Activated CD8-positive, alpha-beta memory T cell treated with anti-CD3 and anti-CD28 coated beads for 36 hours (primary cell): ENCODE measurements around the gene RELN. TPM values are rescaled to one million over a fixed set of nuclear protein-coding genes. Genes with fewer than 3 reads are reported as not detected.
"Not testable (repeated sequence)": the region's sequence is repeated elsewhere in the genome, so short reads cannot be mapped to it uniquely, and the experiment has no call there.

Source experiments
- CTCF ChIA-PET: fragments of 350-600 bp; sonication (Branson Sonifier 250); formaldehyde crosslinking; loops from one replicate; lab custom pipeline; 2021; ENCODE audit warnings: antibody characterized with exemption; lab: Charles Lee
- POLR2A ChIA-PET: fragments of 350-600 bp; sonication (Branson Sonifier 250); formaldehyde crosslinking; loops from one replicate; lab custom pipeline; 2021; ENCODE audit warnings: antibody characterized with exemption; lab: Charles Lee
- total RNA-seq, 2 experiments: library from RNA; stranded (reverse); gene quantifications; one replicate each; pipeline ENCODE4 v1.2.3, GENCODE V29; 2021

RELN gene
- total RNA-seq, 2 experiments from 2014 or later: not detected

GRCh38 chr7:103501206-103501605 lies 488.3 kb downstream of the RELN start:
- ChIA-PET POLR2A (no interaction called here), CTCF (no interaction called here)

DNA sequence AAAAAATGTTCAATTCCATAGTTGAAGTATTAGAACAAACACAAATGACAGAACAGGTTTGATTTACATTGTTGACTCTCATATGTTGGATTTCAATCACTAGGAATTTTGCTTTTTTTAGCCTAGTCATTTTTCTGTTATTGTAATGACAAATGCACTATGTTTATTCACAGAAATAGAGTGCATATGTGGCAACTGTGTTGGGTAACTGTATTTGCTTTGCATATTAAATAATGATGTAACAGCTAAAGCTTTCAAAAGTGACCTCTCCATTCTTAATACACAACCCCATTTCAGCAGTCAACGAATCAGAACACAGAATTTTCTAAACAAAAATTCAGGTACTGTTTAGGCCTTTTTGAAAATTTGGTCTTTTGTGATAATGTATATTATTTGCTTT lies 489.5 kb downstream of the RELN start:
- POLR2A ChIA-PET: no interaction called here
- CTCF ChIA-PET: no interaction called here

DNA sequence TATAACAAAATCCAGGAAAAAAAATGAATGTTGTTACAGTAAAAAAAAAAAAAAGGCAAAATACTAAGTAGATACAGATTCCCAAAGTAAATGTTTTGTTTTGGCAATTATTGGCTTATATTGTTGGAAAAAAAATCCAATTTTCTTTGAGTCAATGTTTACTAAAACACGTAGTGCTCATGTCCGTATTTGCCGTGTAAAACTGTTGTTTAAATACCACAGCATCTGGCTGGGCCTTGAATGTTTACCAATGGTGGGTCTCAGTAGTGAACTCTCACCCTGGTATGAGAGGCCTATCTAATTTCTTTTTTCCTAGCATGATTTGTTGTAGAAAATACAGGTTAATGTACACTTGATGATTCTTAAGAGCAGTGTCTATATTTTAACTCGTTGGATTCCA lies 502.0 kb downstream of the RELN start:
- ChIA-PET CTCF (no interaction called here), POLR2A (no interaction called here)

GRCh38 chr7:103486873-103487272 lies 502.6 kb downstream of the RELN start:
- CTCF ChIA-PET, POLR2A ChIA-PET: not testable (repeated sequence)

- CTCF ChIA-PET: no interaction called here
- POLR2A ChIA-PET: no interaction called here
Measured at GRCh38 chr7:103480771-103481170, 508.7 kb downstream of the RELN start.

DNA sequence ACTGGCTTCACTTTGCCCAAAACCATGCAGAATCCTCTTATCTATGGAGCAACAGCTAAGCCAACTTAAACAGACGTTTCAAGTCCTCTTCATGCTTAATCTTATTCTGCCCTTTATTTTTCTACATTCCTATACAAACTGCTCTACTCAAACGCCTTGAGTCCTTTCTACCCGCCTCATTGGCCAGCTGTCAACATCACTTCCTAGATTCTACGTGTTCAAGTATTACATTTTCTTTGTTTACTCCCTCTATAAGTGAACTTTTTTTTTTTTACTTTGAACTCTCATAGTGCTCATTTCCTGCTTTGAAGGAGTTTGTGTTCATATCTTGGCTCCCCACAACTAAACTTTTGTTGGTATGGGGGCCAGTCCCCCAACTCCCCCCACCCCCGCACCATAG lies 514.5 kb downstream of the RELN start:
- POLR2A ChIA-PET: no interaction called here
- CTCF ChIA-PET: no interaction called here

GRCh38 chr7:103469095-103469948 lies 520.1 kb downstream of the RELN start:
- POLR2A ChIA-PET: no interaction called here
- CTCF ChIA-PET: no interaction called here

GRCh38 chr7:103466814-103467213 lies 522.6 kb downstream of the RELN start:
- CTCF ChIA-PET: no interaction called here

DNA sequence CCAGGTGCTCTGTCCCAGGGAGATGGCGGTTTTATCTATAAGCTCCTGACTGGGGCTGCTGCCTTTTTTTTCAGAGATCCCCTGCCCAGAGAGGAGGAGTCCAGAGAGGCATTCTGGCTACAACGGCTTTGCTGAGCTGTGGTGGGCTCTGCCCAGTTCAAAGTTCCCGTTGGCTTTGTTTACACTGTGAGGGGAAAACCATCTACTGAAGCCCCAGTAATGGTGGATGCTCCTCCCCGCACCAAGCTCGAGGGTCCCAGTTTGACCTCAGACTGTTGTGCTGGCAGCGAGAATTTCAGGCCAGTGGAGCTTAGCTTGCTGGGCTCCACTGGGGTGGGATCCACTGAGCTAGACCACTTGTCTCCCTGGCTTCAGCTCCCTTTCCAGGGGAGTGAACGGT lies 527.1 kb downstream of the RELN start:
- ChIA-PET POLR2A (no interaction called here), CTCF (interaction anchor here (0.6 kb wide), 1 partner anchor 182 kb away, joined by 3 read pairs; no protein-coding TSS in a partner anchor)

More at GRCh38 chr7:103466814-103467213, 522.6 kb downstream of the RELN start:
- POLR2A ChIA-PET: no interaction called here

GRCh38 chr7:103447073-103447960 lies 542.1 kb downstream of the RELN start:
- CTCF ChIA-PET: interaction anchor here (1.1 kb wide), 1 partner anchor 254 kb away, joined by 3 read pairs; no protein-coding TSS in a partner anchor
- POLR2A ChIA-PET: no interaction called here

DNA sequence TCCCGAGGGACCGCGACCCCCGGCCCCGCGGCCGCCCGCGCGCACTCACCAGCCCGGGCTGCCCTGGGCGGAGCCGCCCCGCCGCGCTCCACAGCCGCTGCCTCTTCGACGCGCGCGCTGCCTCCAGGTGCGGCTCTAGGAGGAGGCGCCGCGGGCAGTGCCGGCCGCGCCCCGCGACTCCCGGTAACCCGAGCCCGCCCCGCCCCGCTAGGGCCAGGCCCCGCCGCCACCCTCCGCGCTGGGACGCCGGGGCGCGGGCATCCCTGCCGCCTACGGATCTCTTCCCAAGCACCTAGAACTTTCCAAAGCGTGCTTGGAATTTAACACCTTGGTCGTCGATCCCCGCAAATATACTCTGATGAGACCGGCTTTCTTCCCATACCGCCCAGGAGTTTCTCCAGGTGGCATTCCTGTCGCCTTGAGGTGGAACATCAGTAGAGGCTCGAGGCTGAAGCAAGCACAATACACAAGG lies 543.4 kb downstream of the RELN start, which contains the start of gene SLC26A5:
Gene SLC26A5, minus strand, starts transcription at position 159 of the 472 bp plus-strand sequence. CDS start 24,693 bp downstream, outside the sequence.
- POLR2A ChIA-PET: no interaction called here
- CTCF ChIA-PET: interaction anchor here (0.5 to 1.1 kb wide), 2 partner anchors 49 to 256 kb away, joined by 3 to 4 read pairs; no protein-coding TSS in a partner anchor

GRCh38 chr7:103445228-103446048 lies 544.0 kb downstream of the RELN start:
- ChIA-PET POLR2A (no interaction called here), CTCF (no interaction called here)

DNA sequence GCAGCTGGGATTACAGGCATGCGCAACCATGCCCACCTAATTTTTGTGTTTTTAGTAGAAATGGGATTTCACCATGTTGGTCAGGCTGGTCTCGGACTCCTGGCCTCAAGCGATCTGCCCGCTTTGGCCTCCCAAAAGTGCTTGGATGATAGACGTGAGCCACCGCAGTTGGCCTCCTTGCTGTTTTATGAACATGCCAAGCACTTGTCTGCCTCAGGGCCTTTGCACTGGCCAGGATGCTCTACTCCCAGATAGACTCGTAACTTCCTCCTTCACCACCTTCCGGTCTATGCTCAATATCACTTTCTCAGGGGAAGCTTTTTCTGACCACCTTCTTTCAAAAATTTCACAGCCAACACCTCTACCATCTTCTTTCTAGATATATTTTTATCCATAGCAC lies 549.8 kb downstream of the RELN start:
- ChIA-PET CTCF (no interaction called here), POLR2A (no interaction called here)

- ChIA-PET CTCF (no interaction called here), POLR2A (no interaction called here)
Measured at GRCh38 chr7:103437623-103438022, 551.8 kb downstream of the RELN start.

DNA sequence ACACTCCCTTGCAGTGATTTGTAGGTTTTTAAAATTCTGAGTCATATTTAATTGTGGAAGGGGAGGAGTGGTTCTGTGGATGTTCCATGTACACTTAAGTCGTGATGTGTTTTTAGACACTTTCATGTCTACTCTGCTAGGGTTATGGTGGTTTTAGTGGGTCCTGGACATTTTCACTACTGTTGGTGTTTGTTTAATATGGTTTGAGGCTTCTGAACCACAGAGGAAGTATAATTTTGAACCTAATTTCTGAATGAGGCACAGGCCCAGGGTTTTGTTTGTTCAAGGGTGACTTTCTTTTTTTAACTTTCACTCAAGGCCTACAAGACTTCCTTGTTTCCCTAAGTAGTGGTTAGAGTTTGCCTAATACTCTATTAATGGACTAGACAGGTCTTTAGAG lies 556.7 kb downstream of the RELN start:
- ChIA-PET POLR2A (no interaction called here), CTCF (no interaction called here)

- ChIA-PET POLR2A (no interaction called here), CTCF (no interaction called here)
Measured at GRCh38 chr7:103425177-103425576, 564.3 kb downstream of the RELN start.

- CTCF ChIA-PET: interaction anchor here (0.6 kb wide), 1 partner anchor 1486 kb away, joined by 3 read pairs; no protein-coding TSS in a partner anchor
- POLR2A ChIA-PET: interaction anchor here (0.6 kb wide), 1 partner anchor 342 kb away, joined by 4 read pairs; no protein-coding TSS in a partner anchor
Measured at GRCh38 chr7:103423467-103424179, 565.8 kb downstream of the RELN start.
